ENCODE results near the gene SHC4.
A peak's percentile ranks its signal among the peaks of the same experiment; 100 is the strongest.

SHC4 gene

DNA sequence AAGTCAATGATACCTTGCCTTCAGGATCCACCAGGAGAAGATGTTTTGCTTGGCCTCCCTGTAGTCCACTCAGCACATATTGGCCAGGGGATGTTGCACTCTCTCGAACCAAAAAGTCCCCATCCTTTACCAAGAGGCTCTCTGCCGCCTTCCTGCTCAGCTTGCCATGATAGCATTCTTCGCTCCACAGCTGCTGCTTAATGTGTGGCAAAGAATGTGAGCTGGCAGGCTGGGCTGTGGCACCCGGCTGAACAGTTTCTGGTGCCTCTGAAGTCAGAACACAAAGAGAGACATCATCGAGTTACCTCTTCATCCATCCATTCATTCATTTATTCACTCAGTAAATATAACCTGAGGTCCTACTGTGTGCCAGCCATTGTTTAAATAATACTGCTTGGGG, 129.0 kb downstream of the SHC4 start:
- no peak for DNase-seq

DNA sequence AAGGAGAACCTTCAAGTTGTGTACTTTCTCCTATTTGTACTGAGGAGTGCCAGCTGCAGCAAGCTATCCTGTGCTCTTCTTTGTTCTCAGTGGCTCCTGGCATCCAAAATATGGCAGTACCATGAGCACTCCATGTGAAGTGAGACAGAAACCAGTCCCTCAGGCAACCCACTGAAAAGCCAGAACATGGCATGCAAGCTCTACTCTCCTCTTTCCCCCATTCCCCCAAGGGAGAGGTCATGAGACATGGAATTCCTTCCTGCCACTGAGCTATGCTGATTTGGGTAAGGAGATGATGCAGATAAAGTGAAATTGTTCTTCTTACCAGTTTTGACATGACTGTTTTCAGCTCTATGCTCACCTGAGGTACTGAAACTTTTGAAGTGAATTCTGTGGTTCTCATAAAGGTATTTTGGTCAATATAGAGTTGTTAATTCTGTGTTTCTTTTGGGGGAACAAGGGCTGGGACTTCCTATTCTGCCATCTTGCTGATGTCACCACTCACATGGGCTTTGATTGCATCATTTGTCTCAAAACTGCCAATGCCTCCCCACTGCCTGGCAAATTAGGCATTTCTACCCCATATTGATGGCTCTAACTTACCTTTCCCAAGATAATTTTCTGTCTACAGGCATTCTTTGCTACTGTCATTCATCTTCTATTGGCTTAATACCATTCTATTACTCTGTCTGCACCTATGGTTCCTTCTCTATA, 130.0 kb downstream of the SHC4 start:
- DNase-seq, result no peak

DNA sequence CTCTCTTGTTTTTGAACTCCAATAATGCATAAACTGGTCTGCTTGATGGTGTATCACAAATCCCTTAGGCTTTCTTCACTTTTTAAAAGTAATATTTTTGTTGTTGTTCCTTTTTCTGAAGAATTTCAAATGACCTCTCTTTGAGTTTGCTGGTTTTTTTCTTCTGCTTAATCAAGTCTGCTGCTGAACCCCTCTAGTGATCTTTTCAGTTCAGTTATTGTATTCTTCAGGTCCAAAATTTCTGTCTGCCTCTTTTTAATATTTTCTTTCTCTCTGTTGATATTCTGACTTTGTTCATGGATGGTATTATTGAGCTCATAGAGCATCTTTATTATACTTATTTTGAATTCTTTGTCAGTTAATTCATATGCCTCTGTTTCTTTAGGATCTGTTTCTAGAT, 131.1 kb downstream of the SHC4 start:
- no peak for DNase-seq

DNA sequence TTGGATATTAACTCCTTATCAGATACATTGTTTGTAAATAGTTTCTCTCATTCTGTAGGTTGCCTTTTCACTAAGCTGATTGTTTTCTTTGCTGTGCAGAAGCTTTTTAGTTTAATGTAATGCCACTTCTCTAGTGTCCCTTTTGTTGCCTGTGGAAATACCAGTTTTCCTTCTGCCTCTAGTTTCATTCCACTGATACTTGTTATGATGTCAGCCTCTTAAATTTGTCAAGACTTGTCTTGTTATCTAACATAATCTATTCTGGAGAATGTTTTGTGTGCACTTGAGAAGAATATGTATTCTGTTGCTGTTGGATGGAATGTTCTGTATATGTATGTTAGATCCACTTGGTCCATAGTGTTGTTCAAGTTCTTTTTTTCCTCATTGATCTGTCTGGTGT, 134.8 kb downstream of the SHC4 start:
- DNase-seq, result no peak

DNA sequence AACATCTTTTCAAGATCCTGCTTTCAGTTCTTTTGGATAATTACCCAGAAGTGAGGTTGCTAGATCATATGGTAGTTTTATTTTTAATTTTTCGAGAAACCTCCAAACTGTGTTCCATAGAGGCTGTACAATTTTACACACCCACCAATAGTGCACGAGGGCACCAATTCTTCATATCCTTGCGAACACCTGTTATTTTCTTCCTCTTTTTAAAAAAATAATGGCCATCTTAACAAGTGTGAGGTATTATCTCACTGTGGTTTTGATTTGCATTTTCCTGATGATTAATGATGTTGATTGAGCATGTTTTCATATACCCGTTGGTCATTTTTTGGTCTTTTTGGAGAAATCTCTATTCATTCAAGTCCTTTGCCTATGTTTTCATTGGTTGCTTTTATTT, 135.2 kb downstream of the SHC4 start:
- DNase-seq, result no peak

DNA sequence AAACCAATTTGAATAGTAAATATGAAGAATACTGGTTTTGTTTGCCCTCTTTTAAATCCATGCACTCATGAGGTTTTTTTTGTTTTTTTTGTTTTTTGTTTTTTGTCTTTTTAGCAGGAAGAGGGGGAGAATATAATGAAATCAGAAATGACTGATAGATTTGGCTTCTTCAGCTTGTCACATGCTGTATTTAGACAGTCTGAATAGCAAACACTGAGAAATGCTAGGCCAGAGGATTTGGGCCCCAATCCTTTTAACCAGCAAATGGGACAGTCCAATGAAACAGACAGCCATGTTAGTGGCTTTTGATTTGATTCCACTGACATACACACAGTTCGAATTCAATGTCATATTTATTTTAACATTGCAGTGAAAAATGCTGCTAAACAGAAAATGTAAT, 138.6 kb downstream of the SHC4 start:
- no peak for DNase-seq

DNA sequence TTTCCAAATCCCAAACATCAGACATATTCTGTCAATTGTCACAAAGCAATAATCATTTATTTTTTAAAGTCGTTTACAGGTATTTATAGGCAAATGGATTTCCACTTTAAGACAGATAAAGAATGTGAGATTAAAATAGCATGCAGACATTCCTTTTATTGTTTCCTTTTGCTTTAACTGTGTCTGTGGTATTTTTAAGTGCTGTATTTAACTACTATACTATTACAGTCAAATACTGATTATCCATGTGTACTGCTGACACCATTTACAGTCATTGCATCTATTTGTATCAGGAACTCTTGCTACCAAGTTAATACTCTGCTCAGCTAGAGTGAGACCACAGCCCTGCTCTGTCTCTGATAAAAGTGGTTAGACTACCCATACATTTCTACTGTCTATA, 140.0 kb downstream of the SHC4 start:
- no peak for DNase-seq

DNA sequence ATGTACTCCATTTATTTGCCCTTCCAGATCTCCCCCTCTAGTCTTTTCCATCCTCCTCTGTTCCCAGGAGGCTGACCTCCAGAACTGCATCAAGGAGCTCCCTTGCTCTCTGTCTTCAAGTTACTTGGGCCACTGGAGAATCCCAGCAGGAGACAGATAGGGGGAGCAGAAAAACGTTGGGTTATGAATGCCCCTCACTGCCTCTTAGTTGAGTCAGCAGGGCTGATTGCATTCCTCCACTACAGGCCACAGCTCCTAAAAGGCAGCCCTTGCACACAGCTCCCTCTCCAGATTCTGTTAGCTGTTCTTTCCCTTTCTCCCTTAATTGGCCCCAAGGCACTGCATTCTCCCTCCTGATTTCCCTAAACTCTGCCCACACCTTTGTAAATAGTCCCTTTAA, 140.5 kb downstream of the SHC4 start:
- DNase-seq, result no peak

DNA sequence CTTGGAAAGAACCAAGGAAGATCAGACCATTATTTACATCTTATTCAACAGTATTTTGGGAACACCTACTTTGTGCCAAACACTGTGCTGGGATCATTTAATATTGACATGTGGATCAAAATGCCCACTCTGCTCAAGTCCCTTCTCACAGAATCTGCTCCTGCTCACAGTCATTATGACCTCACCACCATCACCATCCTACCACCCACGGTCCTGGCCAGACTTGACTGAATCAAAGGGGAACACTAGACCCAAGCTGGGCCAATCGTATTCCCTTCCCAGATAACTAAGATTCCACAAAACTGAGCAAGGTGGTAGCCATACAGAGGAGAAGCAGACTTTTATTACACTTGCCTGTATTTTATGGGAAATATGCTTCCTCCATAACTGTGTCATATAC, 149.4 kb downstream of the SHC4 start:
- no peak for DNase-seq

DNA sequence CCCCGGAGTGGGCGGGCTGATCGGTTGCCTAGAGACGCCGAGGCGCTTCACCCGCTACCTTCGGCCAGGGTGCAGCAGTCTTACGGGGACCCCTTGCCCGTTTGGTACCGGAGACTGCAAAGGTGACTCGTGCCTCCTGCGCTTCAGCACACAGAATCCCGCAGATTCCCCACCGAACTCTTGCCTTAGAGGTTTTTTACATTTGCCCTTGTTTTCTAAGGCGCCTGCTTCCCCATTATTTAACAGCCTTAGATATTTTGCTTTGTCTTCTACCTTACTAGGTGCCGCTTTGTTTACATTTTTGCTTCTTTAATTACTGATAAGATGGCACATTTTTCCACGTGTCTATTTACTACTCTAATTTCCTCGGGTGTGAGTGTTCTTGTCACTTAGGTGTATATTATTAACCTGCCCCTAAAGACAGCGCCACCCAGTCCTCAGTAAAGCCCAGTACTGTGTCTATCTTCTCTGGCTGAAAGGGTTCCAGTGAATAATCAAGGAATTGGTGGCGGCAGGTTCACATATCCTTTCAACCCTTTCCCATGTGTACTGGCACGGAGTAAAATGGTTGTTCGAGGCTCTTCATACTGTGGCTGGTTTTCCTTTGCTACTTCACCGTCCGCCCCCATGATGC, 152.3 kb downstream of the SHC4 start:
- no peak for DNase-seq

DNA sequence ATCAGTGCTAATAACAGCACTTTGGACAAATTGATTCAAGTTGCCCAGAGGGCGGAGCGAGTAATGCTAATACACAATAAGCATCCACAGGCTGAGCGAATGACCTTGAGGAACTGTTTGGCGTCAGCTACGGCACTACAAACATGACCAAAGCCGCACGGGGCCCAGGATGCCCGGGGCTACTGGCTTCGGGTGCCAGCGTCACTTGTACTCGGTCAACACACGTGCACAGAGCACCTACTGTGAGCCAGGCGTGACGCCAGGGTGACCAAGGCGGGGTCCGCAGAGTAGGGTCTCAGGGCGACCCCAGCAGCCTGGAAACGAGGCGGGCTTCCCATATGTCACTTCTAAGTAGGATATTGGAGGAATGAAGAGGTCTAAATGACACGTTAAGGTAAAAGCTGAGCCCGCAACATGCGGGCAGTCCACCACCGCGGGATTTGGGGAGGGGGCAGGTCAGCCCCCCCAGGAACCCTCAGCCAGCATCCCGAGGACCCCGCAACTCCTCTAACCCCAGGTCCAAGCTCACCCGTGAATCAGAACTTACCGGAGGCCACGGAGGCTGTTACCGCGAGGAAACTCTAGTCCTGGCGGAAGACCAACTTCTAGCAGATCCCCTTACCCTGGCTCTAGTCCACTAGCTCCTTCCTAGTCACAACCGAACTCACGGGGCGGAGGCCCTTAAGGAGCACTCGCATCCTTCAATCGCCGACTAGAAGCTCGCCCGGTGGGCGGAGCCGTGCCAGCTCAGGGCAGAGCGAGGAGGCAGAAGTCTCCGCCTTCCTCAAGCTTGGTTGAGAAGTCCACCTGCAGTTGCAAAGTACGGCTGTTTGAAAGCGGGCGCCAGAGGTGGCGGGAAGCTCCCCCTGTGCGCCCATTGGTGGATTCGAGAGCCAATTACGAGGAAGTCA, 153.1 kb downstream of the SHC4 start, which contains the start of gene CEP152:
Gene CEP152 (minus strand): TSS at position 656 of the 911 bp plus-strand sequence. CDS start 5,420 bp downstream, outside the sequence.
- peak; percentile 100 for DNase-seq

DNA sequence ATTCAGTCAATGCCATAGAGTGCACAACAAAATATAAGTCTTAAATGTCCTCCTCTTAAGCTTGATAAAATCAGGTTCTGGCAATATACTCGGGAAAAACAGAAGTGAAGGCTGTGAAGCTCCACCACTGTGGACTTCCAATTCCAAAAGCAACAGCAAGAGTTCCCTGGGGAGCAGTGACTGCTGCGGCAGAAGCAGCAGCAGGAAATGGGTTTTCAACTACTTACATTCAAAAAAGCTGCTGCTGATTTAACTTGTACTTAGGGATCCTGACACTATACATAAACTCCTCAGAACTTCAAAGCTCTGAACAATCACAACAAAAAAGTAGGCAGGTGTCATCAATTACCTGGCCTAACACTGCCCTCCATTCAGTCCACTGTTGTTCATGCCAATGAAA, 157.6 kb downstream of the SHC4 start:
- no peak for DNase-seq

DNA sequence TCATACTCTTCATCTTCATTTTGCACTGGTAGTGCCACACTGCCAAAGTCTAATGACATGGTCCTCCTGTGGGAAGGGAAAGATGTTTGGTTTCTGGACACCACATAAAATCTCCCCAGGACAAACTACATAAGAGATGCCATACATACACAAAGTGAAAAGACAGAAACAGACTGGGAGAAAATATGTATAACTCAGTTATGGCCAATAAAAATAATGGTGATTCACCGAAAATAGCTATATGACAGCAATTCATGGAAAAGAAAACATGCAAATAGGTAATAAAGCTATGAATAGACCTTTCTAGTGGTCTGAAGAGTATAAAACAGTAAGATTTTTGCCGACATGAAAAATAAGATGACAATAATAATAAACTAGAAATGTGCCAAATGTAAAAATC, 158.1 kb downstream of the SHC4 start:
- no peak for DNase-seq

DNA sequence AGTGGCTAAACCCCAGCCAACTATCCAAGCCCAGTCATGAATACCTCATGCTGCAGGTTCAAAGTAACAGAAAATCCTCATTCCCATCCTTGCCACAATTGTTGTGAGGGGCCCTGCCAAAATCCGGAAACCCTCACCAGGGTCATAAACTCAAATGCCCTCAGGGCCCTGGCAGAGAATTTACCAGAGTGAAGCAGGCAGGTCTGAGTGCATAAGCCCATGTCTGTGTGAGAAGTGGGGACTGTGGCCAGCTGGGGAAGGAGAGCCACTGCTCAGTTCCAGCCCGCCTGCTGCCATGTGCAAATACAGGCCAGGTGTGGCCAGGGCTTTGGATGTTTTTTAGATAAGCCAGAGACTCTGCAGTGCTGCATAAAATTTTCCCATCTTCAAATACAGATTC, 159.8 kb downstream of the SHC4 start:
- DNase-seq, result no peak

DNA sequence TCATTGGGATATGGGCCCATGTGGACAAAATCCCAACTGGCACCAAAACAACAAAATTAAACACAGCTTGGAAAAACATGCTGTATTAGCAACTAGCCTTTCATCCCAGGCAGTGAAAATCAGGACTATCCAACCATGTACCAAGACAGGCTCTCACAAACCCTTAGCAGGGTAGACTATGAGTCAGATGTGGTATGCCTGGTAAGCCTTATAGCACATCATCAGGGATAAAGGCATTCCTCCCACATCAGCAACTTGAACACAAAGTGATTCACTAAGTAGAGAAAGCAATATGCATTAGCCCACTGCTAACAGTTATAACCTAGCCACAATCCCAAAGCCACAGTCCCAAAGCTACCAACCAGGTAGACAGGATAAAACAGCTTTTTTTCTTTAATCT, 160.9 kb downstream of the SHC4 start:
- peak; percentile 90 for DNase-seq

DNA sequence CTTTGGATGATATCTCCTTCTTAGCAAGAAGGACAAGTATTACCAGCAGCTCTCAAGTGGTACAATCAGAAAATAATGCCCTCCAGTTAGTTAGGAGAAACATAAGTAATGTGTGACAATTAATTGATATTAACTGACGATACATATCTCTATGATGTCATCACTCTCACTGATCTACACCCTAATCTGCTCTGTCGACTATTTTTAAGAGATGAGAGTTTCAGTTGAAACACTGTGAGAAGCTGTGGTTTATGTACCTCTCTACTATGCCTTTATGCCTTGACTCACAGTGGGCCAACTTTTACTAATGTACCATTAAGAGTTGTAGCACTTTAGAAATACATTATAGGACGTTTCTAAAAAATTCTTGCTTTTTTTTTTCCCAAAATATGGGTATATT, 161.5 kb downstream of the SHC4 start:
- DNase-seq, result no peak

DNA sequence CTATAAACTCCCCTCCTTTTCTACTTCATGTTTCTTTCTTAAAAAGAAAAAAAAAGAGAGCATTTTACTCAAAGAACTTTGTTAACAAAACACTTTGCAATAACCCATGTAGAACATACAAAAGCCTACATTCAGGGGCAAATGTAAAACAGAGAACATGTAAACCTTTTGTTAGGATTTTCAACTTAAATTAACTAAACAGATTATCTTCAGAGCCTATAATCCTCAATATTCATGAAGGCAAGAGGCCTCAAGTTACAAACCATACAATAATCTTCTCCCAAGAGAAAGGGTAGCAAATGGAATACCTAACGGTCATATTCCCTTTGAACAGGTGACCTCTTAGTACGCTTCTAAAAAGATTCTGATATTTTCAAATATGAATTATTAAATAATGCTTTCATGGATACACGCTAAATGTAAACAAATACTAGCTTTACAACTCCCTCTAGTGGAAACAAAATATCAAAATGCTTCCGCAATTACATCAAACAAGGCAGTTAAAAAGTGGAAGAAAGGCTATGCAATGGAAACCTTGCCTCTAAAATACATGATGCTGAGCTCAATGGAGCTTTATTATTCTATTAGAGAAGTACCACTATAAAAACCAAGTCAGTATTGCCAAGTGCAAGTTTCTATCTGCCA, 162.8 kb downstream of the SHC4 start:
- peak; percentile 6 for DNase-seq

DNA sequence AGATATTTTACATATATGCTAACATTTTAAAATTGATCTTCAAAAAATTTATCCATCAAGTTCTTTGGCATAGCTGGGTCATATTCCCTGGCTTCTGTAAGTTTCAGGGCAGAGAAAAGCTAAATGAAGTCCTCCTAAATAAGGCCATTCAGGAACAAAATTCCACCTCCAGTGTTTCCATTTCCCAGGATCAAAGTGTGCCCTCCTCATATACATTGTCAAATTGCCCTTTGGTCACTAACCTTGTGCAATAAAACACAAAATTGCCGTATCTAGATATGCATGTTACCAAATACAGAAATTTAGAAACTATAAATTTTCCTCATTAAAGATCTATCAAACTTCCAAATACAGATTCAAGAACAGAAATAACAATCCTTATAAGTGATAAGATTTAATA, 163.5 kb downstream of the SHC4 start:
- DNase-seq, result no peak

DNA sequence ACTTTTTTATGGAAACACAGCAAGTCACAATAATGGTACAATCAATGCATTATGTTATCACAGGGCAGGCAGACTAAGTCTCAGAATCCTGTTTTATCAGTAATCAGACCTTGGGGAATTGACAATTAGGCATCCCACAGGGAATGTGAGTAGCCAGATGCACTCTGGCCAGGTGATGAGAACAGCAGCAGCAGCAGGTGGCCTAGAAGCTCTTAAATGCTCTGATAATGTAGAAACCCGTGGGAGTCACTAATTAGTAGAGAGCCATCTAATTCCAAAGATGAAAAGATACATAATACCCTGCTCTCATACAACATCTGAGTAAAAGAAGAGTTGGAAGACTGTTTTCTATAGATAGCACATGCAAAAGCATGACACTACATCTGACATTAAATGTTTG, 165.4 kb downstream of the SHC4 start:
- DNase-seq, result no peak

DNA sequence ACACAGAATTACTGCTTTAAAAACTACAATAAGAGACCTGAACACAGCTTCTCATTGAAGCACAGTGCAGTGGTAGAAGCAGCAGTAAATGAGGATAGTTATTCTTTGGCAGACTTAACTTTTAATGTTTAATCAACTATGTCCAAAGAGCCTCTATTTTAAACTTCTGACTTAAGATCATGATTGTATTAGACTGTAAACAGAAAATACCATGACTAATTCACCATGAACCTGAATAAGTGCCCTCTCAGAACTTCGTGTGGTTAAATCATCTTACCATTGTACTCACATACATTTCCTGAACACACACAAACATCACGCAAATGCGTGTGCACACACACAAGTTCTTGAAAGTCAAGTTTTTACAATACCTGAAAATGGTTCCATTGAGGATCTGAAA, 166.8 kb downstream of the SHC4 start:
- DNase-seq, result no peak

DNA sequence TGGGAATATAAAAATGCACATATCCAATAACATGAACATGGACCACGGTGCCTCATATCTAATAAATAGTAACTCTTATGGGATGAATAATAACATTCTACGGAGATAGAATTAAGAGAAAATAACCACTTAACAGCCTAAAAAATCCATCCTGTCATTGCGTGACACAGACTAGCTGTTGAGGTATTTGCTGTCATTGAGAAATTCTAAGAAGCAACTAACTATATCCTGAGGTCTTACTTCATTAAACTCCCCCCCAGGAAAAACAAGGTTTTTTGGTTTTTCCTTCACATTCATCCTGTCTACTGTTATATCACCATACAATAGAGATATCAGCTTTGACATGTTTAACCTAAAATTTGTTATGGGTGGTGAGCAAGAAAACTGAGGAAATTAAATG, 167.2 kb downstream of the SHC4 start:
- DNase-seq, result no peak

DNA sequence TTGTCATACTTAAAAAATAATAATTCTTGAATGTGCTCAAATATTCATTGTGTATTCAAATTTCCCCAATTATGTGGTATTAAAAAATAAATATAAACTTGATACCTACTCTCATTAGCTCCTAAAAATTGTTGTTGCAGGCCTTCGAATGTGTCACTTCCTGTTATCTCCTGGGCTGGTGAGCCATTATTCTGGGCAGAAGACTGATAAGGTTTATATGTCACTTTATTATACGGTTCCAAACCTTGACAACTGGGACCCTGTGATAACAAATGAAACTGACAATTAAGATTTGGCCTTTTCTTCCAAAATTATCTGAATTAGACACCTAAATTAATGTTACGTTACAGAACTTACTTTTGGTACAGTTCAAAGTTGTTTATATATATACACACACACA, 167.8 kb downstream of the SHC4 start:
- DNase-seq, result no peak

DNA sequence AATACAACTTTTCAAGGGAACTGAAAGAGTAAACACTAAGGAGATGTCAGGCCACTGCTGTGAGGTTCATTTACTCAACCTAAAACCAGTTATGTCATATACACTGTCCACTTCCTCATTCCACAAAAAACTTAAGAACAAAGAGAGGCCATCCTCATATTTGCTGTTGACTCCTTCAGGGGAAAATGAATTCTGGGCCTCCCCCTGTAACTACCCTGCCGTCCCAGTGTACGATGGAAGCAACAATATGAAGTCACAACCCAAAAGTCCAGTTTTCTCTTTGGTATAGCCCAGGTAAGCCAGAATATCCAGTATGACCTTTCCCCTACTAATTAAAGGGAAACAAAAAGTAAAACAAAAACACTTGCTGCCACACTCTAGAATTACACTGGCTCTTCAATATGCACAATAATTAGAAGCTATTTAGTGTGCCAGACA, 169.0 kb downstream of the SHC4 start:
- DNase-seq, result no peak

Measured in NCI-H226 (cell line).